PC-9 (cell line): Measurements from ENCODE around the gene SUCO.

Experiments used
- CTCF ChIP-seq: fragments of 200-600 bp; sonication (generic); conservative IDR thresholded peaks from 2 replicates; pipeline ENCODE4 v1.6.1; 2017; ENCODE audit warnings: mixed run types, antibody characterized with exemption, mild to moderate bottlenecking, moderate library complexity
- EZH2 ChIP-seq: fragments of 200-600 bp; sonication (generic); IDR thresholded peaks from 2 replicates; pipeline ENCODE4 v1.8.0; 2017; ENCODE audit warnings: antibody characterized with exemption, low read depth

- TF ChIP-seq CTCF (no peak), EZH2 (no peak)
Measured at GRCh38 chr1:172647110-172647564, 114.2 kb downstream of the SUCO start.
